IPS DF 4.7 (cell line): Measurements from ENCODE around the gene LRMDA.

ENCODE experiments used
- DNase-seq: peaks from one replicate; pipeline ENCODE4 v3.0.0-alpha.2; 2013; ENCODE audit warnings: low spot score; ENCODE audit errors: extremely low read depth

Gene LRMDA

DNA sequence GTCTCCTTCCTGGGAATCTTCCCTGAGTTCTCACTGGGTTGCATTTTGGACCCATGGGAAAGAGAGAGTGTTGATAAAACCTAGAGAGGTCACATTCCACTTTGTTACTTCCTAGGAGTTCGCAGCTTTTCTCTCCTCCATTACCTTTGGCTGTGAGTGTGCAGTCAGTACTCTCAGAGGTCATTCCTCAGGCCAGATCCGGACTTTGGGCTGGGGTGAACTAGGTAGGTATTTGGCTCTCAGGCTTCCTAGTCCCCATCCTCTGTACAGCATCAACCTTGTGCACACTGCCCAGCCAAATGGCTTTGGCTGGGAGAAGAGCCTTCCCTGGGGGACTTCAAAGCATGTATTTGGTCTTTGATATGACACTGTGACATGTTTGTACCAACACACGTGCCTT lies 508.1 kb downstream of the LRMDA start:
- DNase-seq = no peak

DNA sequence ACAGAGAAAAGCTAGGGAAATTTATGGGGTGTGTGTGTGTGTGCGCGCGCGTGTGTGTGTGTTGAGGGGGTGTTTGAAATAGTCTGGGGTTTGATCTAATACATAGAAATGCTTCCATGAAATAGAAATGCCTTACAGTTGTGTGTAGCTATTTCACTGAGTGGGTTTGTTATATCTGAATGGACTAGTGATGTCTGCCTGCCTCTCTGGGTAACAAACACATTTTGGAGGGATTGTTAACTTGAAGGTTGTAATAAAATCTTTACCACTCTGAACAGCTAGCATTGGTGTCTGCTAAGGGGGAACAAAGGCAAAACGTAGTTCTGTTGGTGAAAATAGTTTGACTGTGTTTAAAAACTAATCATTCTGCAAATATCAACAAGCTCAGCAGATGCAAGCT lies 509.3 kb downstream of the LRMDA start:
- no peak for DNase-seq

DNA sequence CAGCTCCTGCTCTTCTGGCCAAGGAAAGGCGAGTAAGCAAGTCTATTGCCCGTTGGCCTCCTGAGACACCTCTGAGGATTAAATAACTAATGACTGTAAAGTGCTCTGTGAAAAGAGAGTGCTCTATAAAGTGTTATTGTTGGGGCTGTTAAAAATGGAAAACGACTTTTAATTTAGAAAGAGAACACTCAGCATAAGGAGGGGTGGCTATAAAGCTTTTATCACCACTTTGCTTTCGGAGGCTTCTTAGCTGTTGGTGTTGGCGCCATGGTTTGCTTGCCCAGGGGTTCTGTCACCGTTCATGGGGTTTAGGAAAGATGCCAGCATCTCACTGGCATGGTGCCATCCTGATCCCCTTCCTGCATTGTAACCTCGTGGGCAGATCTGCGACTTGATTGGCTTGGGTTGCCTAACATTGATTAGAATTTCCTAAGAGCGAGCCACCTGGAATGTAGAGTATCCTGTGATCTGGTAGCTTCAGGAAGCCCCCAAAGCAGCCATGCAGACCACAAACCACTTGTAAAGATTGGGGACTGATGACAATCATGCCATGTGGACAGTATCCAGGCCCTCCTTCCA lies 509.9 kb downstream of the LRMDA start:
- no peak for DNase-seq

DNA sequence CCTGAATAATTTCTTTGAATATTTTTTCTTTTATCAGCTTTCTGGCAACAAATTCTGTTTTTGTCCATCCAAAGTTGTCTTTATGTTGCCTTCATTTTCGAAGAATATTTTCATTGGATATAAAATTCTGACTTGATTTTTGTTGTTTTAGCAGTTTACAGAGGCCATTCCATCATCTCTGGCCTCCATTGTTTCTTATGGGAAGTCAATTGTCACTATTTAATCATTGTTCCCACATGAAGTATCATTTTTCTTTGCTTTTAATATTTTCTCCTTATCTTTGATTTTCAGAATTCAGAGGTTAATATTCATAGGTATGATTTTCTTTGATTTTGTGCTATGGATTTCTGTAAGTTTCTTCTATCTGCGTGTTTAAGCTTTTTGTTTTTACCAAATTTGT lies 512.6 kb downstream of the LRMDA start:
- no peak for DNase-seq

DNA sequence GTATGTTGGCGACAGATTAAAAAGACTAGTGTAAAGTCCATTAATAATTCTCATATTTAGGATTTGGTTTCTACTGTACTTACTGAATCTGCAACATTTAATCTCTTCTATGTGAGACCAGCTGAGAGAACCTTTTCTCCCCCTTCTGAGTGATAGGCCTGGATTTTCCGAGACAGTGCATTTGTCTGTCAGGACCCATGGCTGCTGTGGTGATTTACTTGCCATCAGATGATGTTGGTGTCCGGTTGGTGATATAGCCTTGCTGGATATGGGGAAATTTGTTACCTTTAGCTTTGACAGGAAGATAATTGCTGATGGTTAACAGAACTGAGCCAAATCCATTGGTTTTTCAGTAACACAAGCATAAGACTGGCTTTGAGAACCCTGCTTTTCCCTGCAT lies 517.2 kb downstream of the LRMDA start:
- DNase-seq = no peak

DNA sequence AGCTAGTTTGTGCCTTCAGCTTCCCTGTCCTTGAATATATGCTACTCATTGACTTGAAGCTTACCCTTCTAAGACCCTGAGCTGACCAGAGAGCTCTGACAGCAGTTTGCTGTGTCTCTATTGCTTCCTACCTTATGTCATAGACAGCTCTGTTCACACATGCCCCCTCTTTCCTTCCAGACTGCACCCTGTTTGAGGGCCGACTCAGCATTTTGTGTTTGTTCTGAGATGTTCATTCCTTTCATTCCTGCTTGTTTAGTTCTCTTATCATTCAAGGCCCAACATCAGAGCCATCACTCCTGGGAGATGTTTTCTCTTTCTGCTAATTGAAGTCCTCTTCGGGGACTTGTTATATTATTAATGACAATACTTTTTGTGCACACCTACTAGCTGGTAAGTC lies 518.9 kb downstream of the LRMDA start:
- no peak for DNase-seq

DNA sequence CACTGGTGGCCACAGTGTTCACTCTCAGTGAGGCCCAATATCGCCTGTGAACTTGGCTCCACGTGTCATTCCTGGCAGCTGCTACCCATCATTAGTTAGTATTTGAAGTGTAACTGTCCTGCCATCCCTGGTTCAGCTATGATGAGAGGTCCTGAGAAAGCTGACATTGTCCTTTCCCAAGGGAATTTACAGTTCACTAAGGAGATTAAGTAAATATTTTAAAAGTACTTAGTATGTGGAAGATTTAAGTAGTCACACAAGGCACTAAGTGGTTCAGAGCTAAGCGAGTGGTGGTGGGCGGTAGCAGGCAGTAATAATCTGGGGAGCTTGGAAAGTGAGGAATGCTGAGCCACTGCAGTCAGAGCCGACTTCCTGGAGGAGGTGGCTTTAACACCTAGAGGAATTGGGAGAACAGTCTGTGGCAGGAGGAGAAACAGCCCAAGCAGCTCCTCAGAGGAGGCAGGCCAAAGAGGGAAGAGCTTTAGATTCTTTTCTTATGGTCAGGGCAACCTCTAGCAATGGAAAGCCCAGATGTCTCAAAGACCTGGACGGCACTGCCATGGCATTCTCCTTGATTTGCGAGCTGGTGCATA lies 519.7 kb downstream of the LRMDA start:
- no peak for DNase-seq

DNA sequence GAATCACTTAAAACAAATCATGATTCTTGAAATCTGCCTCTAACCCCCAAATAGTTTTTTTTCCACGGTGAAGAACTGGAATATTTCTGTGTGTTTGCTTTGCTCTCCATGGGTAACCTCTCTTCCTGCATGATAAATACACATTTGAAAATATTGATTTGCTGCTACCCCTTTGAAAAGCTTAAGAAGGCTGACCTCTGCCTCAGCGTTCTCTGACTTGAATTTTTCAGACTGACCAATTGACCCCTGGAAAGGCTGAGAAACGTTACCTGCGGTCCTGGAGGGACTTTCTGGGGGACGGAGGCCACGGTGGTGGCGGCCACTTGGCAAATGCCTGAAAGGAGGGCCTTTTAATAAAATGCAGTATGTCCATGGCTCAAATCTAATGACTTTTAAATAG lies 520.2 kb downstream of the LRMDA start:
- no peak for DNase-seq

DNA sequence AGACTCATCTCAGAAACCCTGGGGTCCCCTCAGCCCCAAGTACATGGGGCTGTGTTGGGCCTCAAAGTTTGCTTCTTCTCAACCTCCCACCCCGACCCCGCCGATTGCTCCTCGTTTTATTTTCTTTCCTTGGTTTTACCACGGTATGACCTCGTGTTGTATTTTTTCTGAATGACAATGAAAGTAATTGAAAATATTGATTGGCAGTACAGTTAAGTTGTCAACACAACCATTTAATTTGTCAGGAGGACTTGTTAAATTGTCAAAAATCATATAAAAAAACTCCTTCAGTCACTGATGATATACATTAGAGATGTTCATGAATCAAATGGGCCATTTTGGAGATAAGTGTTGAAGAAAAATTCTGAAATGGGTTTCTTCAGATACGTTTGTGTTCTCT lies 520.7 kb downstream of the LRMDA start:
- no peak for DNase-seq

DNA sequence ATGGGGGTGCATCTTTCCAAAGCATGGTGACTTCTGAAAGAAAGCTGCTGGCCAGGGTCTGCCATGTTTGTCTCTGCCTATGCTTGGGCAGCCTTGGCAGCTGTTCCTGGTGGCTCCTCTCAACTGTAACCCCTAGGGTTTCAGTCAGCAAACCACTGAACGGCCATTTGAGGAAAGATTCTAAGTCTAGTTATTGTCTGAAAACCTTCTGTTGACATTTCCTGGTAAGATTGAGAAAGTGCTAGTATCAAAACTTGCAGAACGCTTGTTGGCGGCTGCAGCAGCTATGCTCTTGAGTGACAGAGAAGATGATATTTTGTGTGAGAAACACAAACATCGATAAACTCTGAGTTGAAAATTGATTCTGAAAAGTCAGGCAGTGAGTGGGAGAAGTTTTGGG lies 523.1 kb downstream of the LRMDA start:
- no peak for DNase-seq

DNA sequence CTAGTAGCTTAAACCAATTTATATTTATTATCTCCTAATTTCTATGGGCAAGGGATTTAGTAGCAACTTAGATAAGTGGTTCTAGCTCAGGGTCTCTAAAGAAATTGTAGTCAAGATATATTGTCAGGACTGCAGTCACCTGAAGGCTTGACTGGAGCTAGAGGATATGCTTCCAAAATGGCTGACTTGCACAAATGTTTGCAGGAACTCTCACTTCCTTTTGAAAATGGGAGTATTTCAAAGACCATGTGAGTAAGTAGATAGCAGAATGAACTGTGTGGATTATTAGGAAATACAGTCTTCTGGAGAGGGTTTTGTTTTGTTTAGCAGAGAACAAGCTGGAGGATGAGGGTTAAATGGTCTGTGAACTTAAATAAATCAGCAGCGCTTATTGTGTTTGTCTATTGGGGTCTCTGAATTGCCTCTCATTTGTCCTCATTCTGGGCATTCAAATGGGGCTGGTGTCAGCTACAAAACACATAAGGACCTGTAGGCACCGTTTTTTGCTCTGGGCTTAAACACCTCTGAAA lies 524.6 kb downstream of the LRMDA start:
- no peak for DNase-seq

DNA sequence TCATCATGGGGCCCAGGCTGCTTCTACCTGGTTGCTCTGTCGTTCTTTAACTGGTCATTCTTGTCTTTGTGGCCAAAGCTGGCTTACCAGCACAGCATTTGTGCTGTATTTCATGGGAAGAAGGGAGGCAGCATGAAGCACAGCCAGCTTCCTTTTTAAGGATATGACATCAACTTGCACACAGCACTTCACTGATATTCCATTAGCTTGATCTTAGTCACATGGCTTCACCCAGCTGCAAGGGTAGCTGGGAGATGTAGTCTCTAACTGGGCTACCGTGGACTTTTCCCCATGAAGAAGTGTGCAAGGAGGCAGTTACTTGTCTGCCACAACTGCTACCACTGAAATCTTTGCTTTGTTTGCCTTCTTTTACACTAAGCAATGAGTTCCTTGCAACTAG lies 525.2 kb downstream of the LRMDA start:
- no peak for DNase-seq

DNA sequence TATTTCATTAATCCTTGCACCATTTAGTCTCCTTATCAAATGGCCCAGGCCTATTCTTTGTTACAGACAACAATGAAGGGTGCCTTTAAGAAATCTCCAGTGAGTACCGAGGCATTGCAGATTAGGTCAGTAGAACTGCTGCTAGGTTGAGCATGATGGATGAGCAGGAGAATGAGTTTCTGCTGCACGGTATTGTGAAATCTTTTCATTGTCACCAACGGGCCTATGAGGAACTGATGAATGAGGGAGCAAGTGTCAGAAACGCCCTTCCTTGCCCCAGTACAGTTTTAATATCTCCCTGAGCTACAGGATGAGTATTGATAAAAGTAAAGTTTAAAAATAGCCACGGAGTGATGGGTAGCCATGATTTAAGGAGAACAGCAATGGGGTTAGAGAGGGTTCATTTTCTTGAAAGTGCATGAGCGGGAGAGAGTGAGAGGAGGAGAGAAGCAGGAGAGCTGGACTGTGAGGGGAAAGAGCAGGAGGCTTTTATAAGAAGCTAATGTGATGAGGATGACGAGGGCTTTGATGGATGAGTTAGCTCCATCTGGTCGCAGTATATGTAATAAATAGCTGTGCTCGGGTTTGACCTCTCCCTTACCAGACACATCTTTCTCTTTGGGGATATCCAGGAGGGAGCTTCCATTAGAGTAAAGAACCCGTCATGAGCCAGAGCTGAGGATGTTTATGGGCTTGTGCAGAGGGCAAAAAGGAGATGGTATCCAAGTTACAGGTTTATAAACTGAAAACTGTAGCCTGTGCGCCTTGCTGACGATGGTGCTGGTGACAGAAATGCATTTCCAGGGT lies 526.1 kb downstream of the LRMDA start:
- no peak for DNase-seq

DNA sequence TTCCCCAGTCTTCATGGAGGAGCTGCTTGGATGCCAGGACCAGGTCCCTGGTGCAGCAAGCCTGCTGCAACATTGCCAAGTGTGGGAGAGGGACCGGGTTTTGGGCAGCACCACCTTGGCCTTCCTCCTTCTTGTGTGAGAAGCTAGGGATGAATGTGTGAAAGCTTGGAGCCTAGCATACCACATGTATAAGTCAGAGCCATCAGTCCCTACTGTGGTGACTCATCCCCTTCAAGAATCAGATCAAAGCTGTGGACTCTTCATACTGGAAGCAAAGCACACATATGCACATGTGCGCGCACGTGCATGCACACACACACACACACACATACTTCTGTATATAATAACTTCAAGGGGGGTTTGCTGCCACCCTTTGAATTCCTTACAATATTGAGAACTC lies 527.8 kb downstream of the LRMDA start:
- no peak for DNase-seq

DNA sequence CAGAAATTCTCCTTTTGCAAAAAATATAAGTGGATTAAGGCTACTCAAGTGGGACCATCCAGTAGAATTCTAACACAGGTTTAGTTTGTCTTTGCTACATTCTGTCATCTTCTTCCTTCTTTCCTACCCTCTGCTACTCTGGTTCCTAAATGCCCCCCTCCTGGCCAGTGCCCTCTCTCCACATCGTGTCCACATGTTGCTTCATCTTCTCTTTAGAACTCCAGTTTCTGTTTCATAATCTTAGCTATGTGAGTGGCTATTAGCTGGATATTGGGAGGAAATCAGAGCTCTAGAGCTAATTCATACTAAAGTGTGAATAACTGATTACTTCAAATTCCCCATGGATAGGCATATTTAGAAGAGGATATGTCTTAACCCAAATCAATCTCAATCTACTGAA lies 528.5 kb downstream of the LRMDA start:
- no peak for DNase-seq

DNA sequence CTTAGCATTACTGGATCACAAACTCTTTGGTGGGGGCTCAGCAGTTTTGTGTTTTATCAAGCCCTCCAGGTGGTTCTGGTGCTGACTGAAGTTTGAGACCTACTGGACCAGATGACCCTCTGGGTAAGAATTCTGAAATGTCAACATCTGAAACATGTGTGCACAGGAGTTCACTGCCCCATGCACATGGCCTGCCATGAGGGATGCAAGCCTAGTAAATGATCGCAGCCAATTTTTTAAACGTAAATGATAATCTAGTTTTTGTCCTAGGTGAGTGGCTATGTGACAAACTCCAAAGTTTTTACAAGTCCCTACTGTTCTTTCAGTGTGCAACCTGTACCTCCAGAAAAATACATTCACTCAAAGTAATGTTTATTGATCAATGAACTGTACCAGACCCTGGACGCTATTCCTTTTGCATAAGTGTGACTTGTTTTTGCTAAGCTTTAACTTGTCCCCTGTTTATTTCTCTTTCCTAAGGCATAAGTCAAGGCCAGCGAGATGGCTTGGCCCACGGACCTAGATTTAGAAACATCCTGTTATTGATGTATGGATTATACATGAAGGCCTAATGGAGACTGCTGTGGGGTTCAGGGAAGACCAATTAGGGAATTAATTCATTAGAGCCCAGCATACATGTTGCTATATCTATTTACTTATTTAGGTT lies 531.1 kb downstream of the LRMDA start:
- no peak for DNase-seq

DNA sequence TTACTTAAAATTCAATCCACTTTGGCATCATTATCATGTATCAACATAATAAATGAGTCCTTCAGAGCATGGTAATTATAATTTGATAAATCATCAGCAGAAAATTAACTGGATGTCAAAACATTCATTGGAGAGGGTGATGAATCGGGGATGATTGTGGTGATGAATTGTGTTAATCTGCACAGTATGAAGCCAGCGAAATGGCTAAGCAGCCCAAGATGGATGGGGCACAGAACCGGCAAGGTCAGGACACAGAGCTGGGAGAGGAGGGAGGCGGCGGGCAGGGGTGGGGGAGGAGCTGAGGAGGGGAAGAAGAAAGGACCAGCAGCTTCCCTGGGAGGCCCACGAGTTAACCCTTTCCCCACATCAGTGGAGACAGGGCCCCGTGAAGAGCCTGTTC lies 536.1 kb downstream of the LRMDA start:
- DNase-seq = no peak

DNA sequence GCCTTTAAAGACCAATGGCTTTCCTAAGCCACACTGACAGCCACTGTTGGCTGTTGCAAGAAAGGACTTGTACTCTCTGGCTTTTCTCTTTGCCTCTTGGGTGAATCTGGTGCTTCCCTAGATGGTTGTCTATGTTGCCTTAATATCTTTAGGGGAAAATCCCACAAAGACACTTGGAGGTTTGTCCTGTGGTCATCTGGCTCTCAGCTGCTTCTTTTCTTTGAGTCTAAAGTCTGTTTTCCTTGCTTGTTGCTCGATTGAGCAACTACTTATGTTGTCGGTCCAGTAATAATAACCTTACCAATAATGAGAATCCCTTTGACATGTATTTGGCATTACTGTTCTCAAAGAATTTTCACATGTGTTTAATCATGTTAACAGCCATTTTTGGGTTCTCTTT lies 537.6 kb downstream of the LRMDA start:
- no peak for DNase-seq

DNA sequence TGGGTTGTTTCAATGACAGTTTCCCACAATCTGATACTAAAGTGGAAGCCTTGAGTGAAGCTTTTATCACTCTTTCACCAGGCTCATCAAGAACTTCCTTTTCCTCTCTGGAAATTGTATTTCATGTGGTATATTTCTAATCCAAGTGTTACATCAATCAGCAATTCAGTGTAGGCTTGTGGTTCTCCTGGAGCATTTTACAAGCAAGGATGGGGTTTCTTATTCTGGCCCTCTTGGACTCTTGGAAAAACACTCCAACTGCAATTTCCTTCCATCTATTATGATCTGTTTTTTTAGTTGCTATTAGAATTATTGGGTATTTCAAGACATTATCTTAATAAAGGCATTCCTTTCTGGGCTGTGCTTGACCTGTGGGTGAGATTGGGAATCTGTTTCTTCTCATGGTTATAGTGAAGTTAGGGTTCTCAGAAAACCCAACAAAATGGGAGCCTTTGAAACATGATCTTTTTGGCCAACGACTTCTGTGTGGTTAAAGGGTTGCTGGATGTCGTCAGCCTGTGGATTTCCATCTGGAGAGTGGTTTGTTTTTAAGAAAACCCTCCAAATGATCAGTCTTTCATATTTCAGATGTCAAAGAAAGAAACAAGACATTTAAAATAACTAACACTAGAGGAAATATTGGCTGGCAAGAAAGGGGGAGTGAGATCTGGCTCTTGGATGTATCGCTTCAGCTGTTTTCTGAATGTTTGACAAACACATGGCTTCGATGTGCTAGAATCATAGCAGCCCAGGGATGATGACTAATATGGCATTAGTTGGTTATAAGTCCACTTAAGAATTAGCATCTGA lies 540.2 kb downstream of the LRMDA start:
- DNase-seq = no peak

DNA sequence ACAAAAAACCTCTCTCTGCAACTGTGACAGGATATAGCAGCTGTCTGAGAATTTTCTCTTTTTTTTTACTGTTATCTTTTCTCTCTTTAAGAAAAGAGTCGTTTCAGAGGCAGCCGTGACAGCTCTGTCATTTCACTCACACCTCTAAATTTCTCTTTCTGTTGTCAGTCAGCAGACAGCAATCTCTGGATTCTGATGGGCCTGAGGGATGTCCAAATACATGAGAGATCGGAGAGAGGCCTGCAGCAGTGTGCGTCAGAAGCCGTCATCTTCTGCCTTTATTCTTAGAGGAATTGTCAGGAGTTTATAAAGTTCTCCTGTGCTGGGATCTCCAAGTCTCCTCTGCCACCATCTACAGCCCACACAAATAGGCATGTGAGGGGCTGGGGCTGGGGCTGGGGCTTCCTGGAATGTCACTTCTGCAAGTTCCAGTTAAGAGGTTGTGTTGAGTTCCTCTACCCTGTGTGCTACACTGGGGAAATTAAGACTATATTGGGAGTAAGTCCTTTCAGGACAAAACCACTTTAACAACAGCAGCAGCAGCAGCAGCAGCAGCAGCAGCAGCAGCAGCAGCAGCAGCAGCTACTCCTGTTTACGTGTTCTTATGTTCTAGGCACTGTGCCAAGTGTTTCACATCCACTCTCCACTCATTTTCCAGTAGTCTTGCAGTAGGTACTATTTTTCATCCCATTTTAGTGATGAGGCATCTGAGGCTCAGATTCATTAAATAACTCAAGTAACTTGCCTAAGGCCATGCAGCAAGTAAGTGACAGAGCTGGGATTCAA lies 541.3 kb downstream of the LRMDA start:
- no peak for DNase-seq

DNA sequence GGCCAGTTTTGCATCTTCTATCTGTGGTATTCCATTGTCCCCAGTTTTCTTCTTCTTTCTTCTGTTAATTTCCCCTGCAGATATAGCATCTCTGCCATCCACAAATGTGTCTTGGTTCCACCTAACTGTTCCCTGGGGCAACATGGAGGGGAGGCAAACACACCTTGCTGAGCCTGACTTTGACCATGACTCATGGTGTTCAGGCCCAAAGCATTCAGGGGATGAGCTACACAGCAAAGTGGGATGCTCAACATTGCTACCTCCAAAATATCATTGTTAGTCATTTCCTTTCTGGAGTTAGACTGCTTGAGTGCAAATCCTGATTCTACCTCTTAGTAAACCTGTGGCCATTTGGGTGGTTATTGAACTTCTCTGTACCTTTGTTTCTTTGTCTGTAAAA lies 542.7 kb downstream of the LRMDA start:
- DNase-seq = no peak
